SK-N-SH (cell line): ENCODE data around the gene CHRM4. TPM values are rescaled to one million over a fixed set of nuclear protein-coding genes. Genes with fewer than 3 reads are reported as not detected.

Source experiments
- CTCF ChIA-PET: fragments of 300-600, 350-600 bp; formaldehyde crosslinking; extraction: SDS; loops from one replicate; lab custom pipeline; 2021; lab: Yijun Ruan, JAX
- POLR2A ChIA-PET: fragments of 350-600 bp; sonication (Branson Sonifier 250); formaldehyde crosslinking; extraction: SDS; loops from one replicate; lab custom pipeline; 2020; ENCODE audit warnings: antibody characterized with exemption, inconsistent platforms; lab: Yijun Ruan, JAX
- DNase-seq: peaks from one replicate; pipeline ENCODE4 v3.0.0; 2012
- H2AFZ ChIP-seq: fragments of 200-600 bp; sonication (generic); 2 replicates; pipeline ENCODE4 v1.8.1; 2016; ENCODE audit warnings: antibody characterized with exemption, mild to moderate bottlenecking, low read depth
- H3F3A ChIP-seq: fragments of 200-600 bp; sonication (generic); replicated peaks from 2 replicates; pipeline ENCODE3; 2016; ENCODE audit warnings: antibody characterized with exemption, mild to moderate bottlenecking; ENCODE audit not compliant: insufficient read depth
- H3K27ac ChIP-seq, 2 experiments: fragments of 200-500 bp in 1 of 2; fragments of 200-600 bp in 1 of 2; sonication (Bioruptor generic) in 1 of 2; sonication (generic), shearing (Covaris generic) in 1 of 2; 2 replicates each; pipeline versions ENCODE4 v1.5.1 to v1.6.1; 2014 to 2016; ENCODE audit warnings: low read depth in 2 of 2, inconsistent platforms in 1 of 2, low read length in 1 of 2, mild to moderate bottlenecking in 1 of 2, mixed read lengths in 1 of 2
- H3K27me3 ChIP-seq: fragments of 200-600 bp; sonication (generic), shearing (Covaris generic); 2 replicates; pipeline ENCODE4 v1.6.1; 2016; ENCODE audit warnings: mixed run types; ENCODE audit not compliant: insufficient read depth
- H3K36me3 ChIP-seq, 2 experiments: fragments of 200-500 bp in 1 of 2; fragments of 200-600 bp in 1 of 2; sonication (Bioruptor generic) in 1 of 2; sonication (generic) in 1 of 2; replicated peaks in 1 of 2; 2 replicates each; pipeline versions ENCODE3 to v1.5.1; 2014 to 2016; ENCODE audit warnings: low read length in 1 of 2, mild to moderate bottlenecking in 1 of 2; ENCODE audit not compliant: insufficient read depth in 2 of 2, control insufficient read depth in 1 of 2
- H3K4me1 ChIP-seq, 2 experiments: fragments of 200-500 bp in 1 of 2; fragments of 200-600 bp in 1 of 2; sonication (Bioruptor generic) in 1 of 2; sonication (generic), shearing (Covaris generic) in 1 of 2; 2 replicates each; pipeline versions ENCODE4 v1.5.1 to v1.6.1; 2014 to 2016; ENCODE audit warnings: low read depth in 1 of 2, low read length in 1 of 2, mixed run types in 1 of 2; ENCODE audit not compliant: insufficient read depth in 2 of 2, control insufficient read depth in 1 of 2
- H3K4me2 ChIP-seq: fragments of 200-600 bp; sonication (generic), shearing (Covaris generic); 2 replicates; pipeline ENCODE4 v1.6.1; 2017; ENCODE audit warnings: mixed run types
- H3K4me3 ChIP-seq, 2 experiments: fragments of 200-500 bp in 1 of 2; fragments of 200-600 bp in 1 of 2; sonication (Bioruptor generic) in 1 of 2; sonication (generic), shearing (Covaris generic) in 1 of 2; 2 replicates each; pipeline versions ENCODE4 v1.5.1 to v1.8.1; 2014 to 2016; ENCODE audit warnings: low read depth in 2 of 2, inconsistent platforms in 1 of 2, low read length in 1 of 2, mild to moderate bottlenecking in 1 of 2, mixed read lengths in 1 of 2, moderate library complexity in 1 of 2
- H3K79me2 ChIP-seq: fragments of 200-600 bp; sonication (generic); 2 replicates; pipeline ENCODE4 v1.8.1; 2017; ENCODE audit warnings: mild to moderate bottlenecking; ENCODE audit not compliant: insufficient read depth
- H3K9ac ChIP-seq: fragments of 200-600 bp; sonication (generic); 2 replicates; pipeline ENCODE4 v1.6.1; 2017; ENCODE audit warnings: mixed run types
- H3K9me2 ChIP-seq: fragments of 200-600 bp; sonication (generic); 2 replicates; pipeline ENCODE4 v1.6.1; 2017; ENCODE audit warnings: mixed run types
- H3K9me3 ChIP-seq: fragments of 200-600 bp; sonication (generic); 2 replicates; pipeline ENCODE4 v1.6.1; 2017; ENCODE audit warnings: mixed run types, mild to moderate bottlenecking, moderate library complexity
- H4K20me1 ChIP-seq: fragments of 200-600 bp; sonication (generic); 2 replicates; pipeline ENCODE4 v1.6.1; 2017; ENCODE audit warnings: mild to moderate bottlenecking, mixed run types; ENCODE audit not compliant: insufficient read depth
- CHD2 ChIP-seq: fragments of 150-350 bp; IDR thresholded peaks from 2 replicates; pipeline ENCODE4 v1.6.1; 2018; ENCODE audit warnings: low read length; ENCODE audit not compliant: partially characterized antibody
- ELF1 ChIP-seq: IDR thresholded peaks from 2 replicates; pipeline ENCODE4 v1.4.0; 2012
- EP300 ChIP-seq, 2 experiments: IDR thresholded peaks; 2 replicates each; pipeline versions ENCODE4 v1.4.0 to v1.6.1; 2012; ENCODE audit warnings: borderline replicate concordance in 1 of 2, low read depth in 1 of 2, low read length in 1 of 2
- EZH2phosphoT487 ChIP-seq: fragments of 200-600 bp; sonication (generic); IDR thresholded peaks from 2 replicates; pipeline ENCODE4 v1.6.1; 2017; ENCODE audit warnings: low read depth, mixed run types, mild to moderate bottlenecking, antibody characterized with exemption, moderate library complexity, borderline replicate concordance
- FOXJ3 ChIP-seq: sonication (generic); formaldehyde crosslinking; IDR thresholded peaks from 2 replicates; pipeline ENCODE4 v1.5.1; 2020; ENCODE audit warnings: mild to moderate bottlenecking, missing genetic modification reagents
- FOXM1 ChIP-seq: IDR thresholded peaks from 2 replicates; pipeline ENCODE4 v1.4.0; 2012; ENCODE audit warnings: low read depth, mild to moderate bottlenecking
- JUND ChIP-seq: IDR thresholded peaks from 2 replicates; pipeline ENCODE4 v1.4.0; 2012
- MEF2A ChIP-seq: IDR thresholded peaks from 2 replicates; pipeline ENCODE4 v1.4.0; 2012; ENCODE audit warnings: low read depth, borderline replicate concordance
- PBX3 ChIP-seq: IDR thresholded peaks from 2 replicates; pipeline ENCODE4; 2012
- POLR2AphosphoS5 ChIP-seq: IDR thresholded peaks from 2 replicates; pipeline ENCODE4 v1.6.1; 2012; ENCODE audit warnings: low read depth, low read length
- RAD21 ChIP-seq: IDR thresholded peaks from 2 replicates; pipeline ENCODE4 v1.6.1; 2012; ENCODE audit warnings: mild to moderate bottlenecking, low read length
- RXRA ChIP-seq: IDR thresholded peaks from 2 replicates; pipeline ENCODE4 v1.4.0; 2012; ENCODE audit warnings: low read depth, mild to moderate bottlenecking, borderline replicate concordance
- SIN3A ChIP-seq: IDR thresholded peaks from 2 replicates; pipeline ENCODE4 v1.6.1; 2012; ENCODE audit warnings: low read depth, mild to moderate bottlenecking, low read length, moderate library complexity, borderline replicate concordance
- TAF1 ChIP-seq: IDR thresholded peaks from 2 replicates; pipeline ENCODE4 v1.6.1; 2012; ENCODE audit warnings: low read depth, mild to moderate bottlenecking, low read length, moderate library complexity, borderline replicate concordance
- USF1 ChIP-seq: IDR thresholded peaks from 2 replicates; pipeline ENCODE4 v1.4.0; 2012; ENCODE audit warnings: low read depth, borderline replicate concordance
- YY1 ChIP-seq: IDR thresholded peaks from 2 replicates; pipeline ENCODE4 v1.4.0; 2012; ENCODE audit warnings: low read depth, mild to moderate bottlenecking
- WGBS: methylation state at CpG from one replicate; pipeline ENCODE4 v1.1.6; 2017; ENCODE audit warnings: low lambda C conversion rate; 5-methylcytosine and 5-hydroxymethylcytosine counted together
- polyA plus RNA-seq, 3 experiments: library from polyadenylated mRNA; depleted of rRNA; stranded (reverse); fragments of >200 nt; gene quantifications; 2 replicates each; pipeline ENCODE4 v1.2.3, GENCODE V29; 2012
- TF ChIP-seq, protein P1 (sequence below): fragments of 200-600 bp; sonication (generic); IDR thresholded peaks from 2 replicates; pipeline ENCODE4 v1.6.1; 2017; ENCODE audit warnings: antibody characterized with exemption, mild to moderate bottlenecking, moderate library complexity

The CHRM4 gene
- polyA plus RNA-seq, 1 of the 3 experiments (the other 2 are of a cell fraction), result 0.26 TPM

DNA sequence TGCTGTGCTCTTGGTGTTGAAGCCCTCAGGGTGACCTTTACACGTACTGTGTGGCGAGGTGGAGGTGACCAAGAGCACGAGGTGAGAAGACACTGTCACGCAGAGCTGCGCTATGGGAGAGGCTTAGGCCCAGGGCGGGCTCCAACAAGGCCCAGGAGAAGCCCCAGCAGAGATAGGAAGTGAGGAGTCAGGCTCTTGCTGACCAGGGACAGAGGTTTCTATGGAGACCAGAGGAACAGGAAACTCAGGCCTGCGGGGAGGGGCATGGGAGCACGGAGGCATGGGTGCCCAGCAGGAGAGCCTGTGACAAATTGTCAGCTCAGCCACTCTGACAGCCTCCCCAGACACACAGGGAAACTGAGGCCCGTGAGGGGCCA is 28.6 kb downstream of the CHRM4 start (continued):
- TF ChIP-seq PBX3, result no peak
- no peak for TF ChIP-seq POLR2AphosphoS5
- TF ChIP-seq RAD21, result no peak
- TF ChIP-seq, all 33 proteins: peak for 3

GRCh38 chr11:46362156-46363030 is 29.2 kb downstream of the CHRM4 start:
- Histone ChIP-seq H3K36me3 (no peaks in the 10 kb centered on the region), H3K9me2 (no peaks in the 10 kb centered on the region), H3K27ac (peak overlapping the region; percentile 89 to 91), H3K9ac (peak overlapping the region; percentile 67), H3K9me3 (no peaks in the 10 kb centered on the region), H3K4me3 (0 out of 4 replicates have a peak overlapping the region, but pooled peaks of 1 of the 2 experiments have one; percentile 24), H3F3A (no peaks in the 10 kb centered on the region), H3K27me3 (no peaks in the 10 kb centered on the region), H3K79me2 (peaks cover 48% of the 10 kb centered on the region), H2AFZ (no peak overlapping the region), H4K20me1 (no peaks in the 10 kb centered on the region), H3K4me2 (peak overlapping the region; percentile 74), H3K4me1 (peaks cover 32 to 49% of the 10 kb centered on the region in 2 experiments; a peak in 3 of 4 replicates)
- ChIA-PET POLR2A (interaction anchor here (1.3 kb wide), 1 partner anchor 10 kb away, joined by 6 read pairs; no protein-coding TSS in a partner anchor), CTCF (interaction anchor here (1.4 to 18.0 kb wide), 4 partner anchors 12 to 490 kb away, joined by 3 to 423 read pairs (median 6); partner anchors contain the start of gene DGKZ)
- WGBS, result 89% methylated on average over 13 of the region's 20 CpGs
- TF ChIP-seq POLR2AphosphoS5 (no peak), MEF2A (no peak), TAF1 (no peak), JUND (no peak), YY1 (no peak), SIN3A (no peak)
- no peak for DNase-seq

DNA sequence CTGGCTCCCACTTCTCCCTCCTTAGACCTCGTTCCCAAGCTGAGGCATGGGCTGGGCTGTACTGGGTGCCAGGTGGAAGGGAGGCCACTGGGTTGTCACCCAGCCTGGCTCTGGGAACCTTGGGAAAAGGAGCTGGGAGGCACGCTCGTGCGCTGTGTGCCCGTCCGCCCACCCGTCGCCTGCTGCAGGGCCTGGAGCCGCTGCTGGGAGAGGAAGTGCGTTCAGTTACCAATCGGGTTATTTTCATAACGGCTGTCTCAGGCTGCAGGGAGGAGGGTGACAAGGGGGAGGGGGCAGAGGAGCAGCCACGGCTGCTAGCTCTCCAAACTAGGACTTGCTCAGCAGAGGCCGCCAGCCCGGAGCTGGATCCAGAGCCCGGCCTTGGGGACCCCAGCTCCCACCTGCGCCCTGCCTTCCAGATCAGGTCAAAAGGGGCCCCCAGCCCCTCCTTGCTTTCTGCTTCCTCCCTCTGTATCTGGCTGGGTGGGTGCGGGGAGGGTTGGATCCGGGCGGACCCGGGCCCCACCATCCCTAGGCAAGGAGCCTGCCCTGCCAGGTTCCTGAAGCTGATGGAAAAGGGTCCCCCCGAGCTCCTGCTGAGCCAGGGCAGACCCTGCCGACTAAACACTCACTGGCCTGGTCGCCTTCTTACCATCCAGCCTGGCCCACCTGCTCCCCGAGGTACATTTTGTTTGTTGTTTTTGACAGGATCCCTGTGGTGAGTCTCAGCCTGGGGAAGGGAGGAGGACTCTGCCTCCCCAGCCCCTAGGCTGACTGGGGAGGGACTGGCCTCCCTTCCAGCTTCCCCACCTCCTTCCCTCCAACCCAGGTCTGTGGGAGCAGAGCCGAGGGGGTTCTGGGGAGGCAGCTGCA is 30.1 kb downstream of the CHRM4 start:
- Histone ChIP-seq H3K27ac (peak overlapping the region; percentile 86 to 91), H3K27me3 (no peaks in the 10 kb centered on the region), H2AFZ (0 out of 2 replicates have a peak overlapping the region, but pooled peaks have one; percentile 47), H3K4me2 (peak overlapping the region; percentile 74; the same call in 1 of the 2 replicates), H4K20me1 (no peaks in the 10 kb centered on the region), H3K4me3 (no peak overlapping the region), H3K9me2 (no peaks in the 10 kb centered on the region), H3K9ac (peak overlapping the region; percentile 43; the same call in 1 of the 2 replicates), H3K79me2 (peaks cover 55% of the 10 kb centered on the region), H3F3A (no peaks in the 10 kb centered on the region), H3K4me1 (peaks cover 28 to 43% of the 10 kb centered on the region in 2 experiments; a peak in 3 of 4 replicates), H3K9me3 (no peaks in the 10 kb centered on the region), H3K36me3 (no peaks in the 10 kb centered on the region)
- whole genome bisulfite sequencing, result 43% methylated on average over 10 of the region's 26 CpGs
- peak; percentile 88 for DNase-seq
- POLR2A ChIA-PET, result interaction anchor here (1.1 to 1.3 kb wide), 2 partner anchors 9 to 22 kb away, joined by 3 to 6 read pairs; no protein-coding TSS in a partner anchor
- CTCF ChIA-PET, result interaction anchor here (1.2 to 18.0 kb wide), 8 partner anchors 8 to 167 kb away, joined by 3 to 423 read pairs (median 4); partner anchors contain the start of gene DGKZ
- TF ChIP-seq, protein P1, sequence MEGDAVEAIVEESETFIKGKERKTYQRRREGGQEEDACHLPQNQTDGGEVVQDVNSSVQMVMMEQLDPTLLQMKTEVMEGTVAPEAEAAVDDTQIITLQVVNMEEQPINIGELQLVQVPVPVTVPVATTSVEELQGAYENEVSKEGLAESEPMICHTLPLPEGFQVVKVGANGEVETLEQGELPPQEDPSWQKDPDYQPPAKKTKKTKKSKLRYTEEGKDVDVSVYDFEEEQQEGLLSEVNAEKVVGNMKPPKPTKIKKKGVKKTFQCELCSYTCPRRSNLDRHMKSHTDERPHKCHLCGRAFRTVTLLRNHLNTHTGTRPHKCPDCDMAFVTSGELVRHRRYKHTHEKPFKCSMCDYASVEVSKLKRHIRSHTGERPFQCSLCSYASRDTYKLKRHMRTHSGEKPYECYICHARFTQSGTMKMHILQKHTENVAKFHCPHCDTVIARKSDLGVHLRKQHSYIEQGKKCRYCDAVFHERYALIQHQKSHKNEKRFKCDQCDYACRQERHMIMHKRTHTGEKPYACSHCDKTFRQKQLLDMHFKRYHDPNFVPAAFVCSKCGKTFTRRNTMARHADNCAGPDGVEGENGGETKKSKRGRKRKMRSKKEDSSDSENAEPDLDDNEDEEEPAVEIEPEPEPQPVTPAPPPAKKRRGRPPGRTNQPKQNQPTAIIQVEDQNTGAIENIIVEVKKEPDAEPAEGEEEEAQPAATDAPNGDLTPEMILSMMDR, result no peak
- TF ChIP-seq EP300 (IDR thresholded peaks at IDR 0.05; ENCODE audit: borderline replicate concordance in 1 of 2, low read depth in 1 of 2, low read length in 1 of 2) (0 out of 4 replicates have a peak, but pooled peaks of 1 of the 2 experiments have one; percentile 25), CHD2 (peak; percentile 23), FOXM1 (no peak), SIN3A (no peak), USF1 (no peak), RXRA (no peak), FOXJ3 (CRISPR knock-in tag) (peak; percentile 18; the same call in 1 of the 2 replicates), ELF1 (no peak), MEF2A (no peak), EZH2phosphoT487 (no peak)
